Motor neuron (in vitro differentiated cells): ENCODE measurements around the gene TLE3. TPM values are rescaled to one million over a fixed set of nuclear protein-coding genes. Genes with fewer than 3 reads are reported as not detected.

Experiments
- ATAC-seq, 8 experiments: fragments of 200-7000 bp; cut with Tn5 transposase; replicated peaks in 6 of 8; 2 replicates each; pipeline ENCODE4 v1.8.0; 2021; ENCODE audit warnings: mild to moderate bottlenecking in 8 of 8, moderate library complexity in 8 of 8
- H3K27ac ChIP-seq, 2 donors: fragments of 250-450 bp; sonication (Bioruptor Pico); 2 replicates each; pipeline ENCODE4 v1.9.0; 2021; ENCODE audit warnings: antibody characterized with exemption in 2 of 2, mild to moderate bottlenecking in 2 of 2, moderate library complexity in 1 of 2
- H3K4me1 ChIP-seq, 2 donors: fragments of 250-450 bp; sonication (Bioruptor Pico); replicated peaks in 1 of 2; 2 replicates each; pipeline ENCODE4 v1.6.1; 2021; ENCODE audit warnings: antibody characterized with exemption in 2 of 2, mild to moderate bottlenecking in 2 of 2, moderate library complexity in 1 of 2
- H3K4me3 ChIP-seq, 5 donors: fragments of 250-450 bp; sonication (Bioruptor Pico); 2 replicates each; pipeline ENCODE4 v1.9.0; 2021; ENCODE audit warnings: antibody characterized with exemption in 5 of 5, mild to moderate bottlenecking in 5 of 5, moderate library complexity in 4 of 5
- WGBS, 10 experiments: fragments of 450-650 bp; shearing (Covaris generic); methylation state at CpG; one replicate each; pipeline ENCODE4 v1.0.0; 2022; 5-methylcytosine and 5-hydroxymethylcytosine counted together
- in situ Hi-C, 9 experiments: fragments of 400-800 bp; cut with MboI; loops; one replicate each; pipeline ENCODE4 v1.15.0; 2021; ENCODE audit warnings: low sequenced_read_pairs in 9 of 9, low pct_unique_long_range_greater_than_20kb in 2 of 9; ENCODE audit not compliant: unreplicated experiment in 9 of 9
- total RNA-seq, 8 experiments: library from RNA; unstranded; fragments of 300-600 nt; gene quantifications; 2 replicates each; pipeline versions ENCODE4 v1.2.3 to v1.2.4, GENCODE V29; 2022

The TLE3 gene
- total RNA-seq: 100 to 1,000 TPM in 2 of 8 experiments, 10 to 100 TPM in 6; 28.2 to 103 (median 52.5) TPM

- Histone ChIP-seq H3K4me1 (peaks cover 32 to 51% of the 10 kb centered on the region in 2 donors), H3K4me3 (peak within 1 kb of the TSS; percentile 59 to 97 (median 83)), H3K27ac (peak within 1 kb of the TSS; percentile 87 to 88)
- in situ Hi-C loops: loop anchor here in 3 of 9 experiments (25.0 kb wide), 3 partner anchors 365 to 610 kb away; no protein-coding TSS in a partner anchor
- WGBS, 10 experiments: 0 to 1% (median 0%) methylated on average over 1 to 23 of the region's 77 CpGs; no CpG with 5 or more reads in 3 of the 10 experiments
- peak; percentile 46 to 67 (median 54) for ATAC-seq
These were observed at the start of gene TLE3 for GRCh38 chr15:70097321-70098152. TSS of gene TLE3 (minus strand) at chr15:70097917. CDS start at chr15:70096798, 1,119 bp downstream.

DNA sequence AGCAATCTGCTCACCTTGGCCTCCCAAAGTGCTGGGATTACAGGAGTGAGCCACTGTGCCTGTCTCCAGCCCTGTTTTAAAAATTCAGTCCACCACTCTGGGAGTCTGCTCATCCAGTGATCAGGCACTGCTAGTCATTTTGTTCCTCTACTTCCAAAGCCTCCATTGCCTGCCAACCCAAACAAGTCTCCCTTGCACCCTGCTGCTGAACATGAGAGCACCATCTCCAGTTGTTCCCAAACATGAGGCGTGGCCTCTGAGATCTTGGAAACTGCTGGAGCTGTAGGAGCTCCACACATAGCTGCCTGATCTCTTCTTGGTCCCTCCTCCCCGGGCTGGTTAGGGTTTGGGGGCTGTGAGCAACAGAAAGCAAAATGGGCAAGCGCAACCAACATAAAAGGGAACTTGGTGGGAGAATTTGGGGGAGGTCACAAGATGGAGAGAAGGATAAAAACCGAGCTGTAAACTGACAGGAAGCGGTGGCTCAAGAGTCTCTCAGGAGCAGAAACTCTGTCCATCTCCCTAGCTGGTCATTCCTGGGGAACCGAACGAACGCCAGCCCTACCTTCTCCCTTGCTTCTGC, 49.6 kb upstream of the TLE3 start:
- 40 to 100% (median 80%) methylated on average over 1 to 7 of the region's 8 CpGs; no CpG with 5 or more reads in 2 of the 10 experiments for WGBS, 10 experiments
- Histone ChIP-seq H3K4me1 (peaks cover 20 to 26% of the 10 kb centered on the region in 2 donors), H3K4me3 (no peak overlapping the region), H3K27ac (no peak overlapping the region)
- ATAC-seq: no peak
- in situ Hi-C loops: no loop called here

DNA sequence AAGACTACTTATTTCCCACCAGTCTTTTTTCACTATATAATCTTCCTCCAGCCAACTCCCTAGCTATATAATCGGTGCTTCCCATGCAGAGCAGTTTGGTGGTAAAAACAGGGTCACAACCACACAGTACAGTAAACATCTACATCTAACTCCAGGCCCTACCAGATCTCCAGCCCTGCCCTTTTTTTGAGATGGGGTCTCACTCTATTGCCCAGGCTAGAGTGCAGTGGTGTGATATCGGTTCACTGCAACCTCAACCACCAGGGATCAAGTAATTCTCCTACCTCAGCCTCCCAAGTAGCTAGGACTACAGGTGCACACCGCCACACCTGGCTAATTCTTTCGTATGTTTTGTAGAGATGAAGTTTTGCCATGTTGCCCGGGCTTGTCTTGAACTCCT, 49.1 kb upstream of the TLE3 start:
- no peak for ATAC-seq
- H3K4me3 ChIP-seq: no peak overlapping the region
- H3K27ac ChIP-seq: no peak overlapping the region
- peaks cover 18 to 25% of the 10 kb centered on the region in 2 donors for H3K4me1 ChIP-seq
- in situ Hi-C loops: no loop called here
- 20 to 100% (median 82%) methylated on average over 1 to 4 of the region's 5 CpGs; no CpG with 5 or more reads in 1 of the 10 experiments for WGBS, 10 experiments

GRCh38 chr15:70146162-70146561, 48.4 kb upstream of the TLE3 start:
- no peak overlapping the region for H3K4me3 ChIP-seq
- no peak for ATAC-seq
- H3K27ac ChIP-seq: no peak overlapping the region
- peaks cover 15 to 23% of the 10 kb centered on the region in 2 donors for H3K4me1 ChIP-seq
- in situ Hi-C loops: no loop called here

GRCh38 chr15:70145261-70145660, 47.5 kb upstream of the TLE3 start:
- no peak for ATAC-seq
- H3K4me3 ChIP-seq: no peak overlapping the region
- no peak overlapping the region for H3K27ac ChIP-seq
- WGBS, 10 experiments: 0 to 69% (median 50%) methylated on average over 1 to 5 of the region's 5 CpGs; no CpG with 5 or more reads in 1 of the 10 experiments
- in situ Hi-C loops: no loop called here
- peaks cover 15 to 26% of the 10 kb centered on the region in 2 donors for H3K4me1 ChIP-seq

DNA sequence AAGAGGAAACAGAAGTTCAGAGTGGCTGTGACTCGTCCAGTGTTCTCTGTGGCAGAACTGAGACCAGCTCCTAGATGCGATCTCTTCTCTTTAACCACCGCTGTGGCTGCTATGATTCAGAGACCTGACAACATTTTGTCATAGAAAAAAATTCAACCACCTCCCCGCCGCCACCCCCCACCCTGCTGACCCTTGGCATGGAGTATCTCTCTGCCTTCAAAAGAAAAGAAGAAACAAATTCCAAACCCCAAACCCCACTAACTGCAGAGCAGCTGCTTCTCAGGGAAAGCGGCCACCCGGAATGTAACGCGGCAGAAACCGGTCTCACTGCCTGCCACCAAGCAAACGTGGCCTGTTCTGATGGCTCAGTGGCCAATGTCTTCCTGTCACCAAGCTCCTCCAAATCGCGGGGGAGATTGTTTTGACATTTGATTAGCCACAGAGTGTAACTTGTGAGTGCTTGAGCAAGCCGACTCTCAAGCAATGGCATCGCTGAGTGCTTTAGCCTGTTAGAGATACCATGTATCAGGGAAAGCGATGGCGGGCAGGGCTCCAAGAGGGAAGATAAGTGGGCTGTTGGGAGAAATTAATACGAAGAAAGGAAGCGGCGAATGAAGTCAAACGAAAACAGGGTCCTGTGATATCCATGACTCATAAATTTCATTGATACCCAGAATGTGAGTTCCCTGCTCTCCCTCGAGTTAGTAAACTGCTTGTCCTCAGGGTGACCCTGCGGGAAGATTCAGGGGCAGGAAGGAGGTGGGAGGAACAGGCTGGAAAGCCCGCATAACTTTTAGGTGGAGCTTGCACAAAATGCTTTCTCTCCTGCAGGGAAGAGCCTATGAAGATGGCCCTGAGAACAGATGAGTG, 44.8 kb upstream of the TLE3 start:
- 0 to 96% (median 69%) methylated on average over 1 to 12 of the region's 24 CpGs; no CpG with 5 or more reads in 1 of the 10 experiments for WGBS, 10 experiments

GRCh38 chr15:70142072-70142321, 44.3 kb upstream of the TLE3 start:
- Histone ChIP-seq H3K27ac (no peak overlapping the region), H3K4me3 (no peak overlapping the region), H3K4me1 (peaks cover 15 to 35% of the 10 kb centered on the region in 2 donors)
- in situ Hi-C loops: no loop called here
- no peak for ATAC-seq

More for the DNA sequence above, 44.8 kb upstream of the TLE3 start:
- H3K4me3 ChIP-seq: no peak overlapping the region
- peak overlapping the region in 1 of 2 donors; percentile 9 for H3K27ac ChIP-seq
- H3K4me1 ChIP-seq: peaks cover 15 to 35% of the 10 kb centered on the region in 2 donors
- peak in 7 of 8 experiments; percentile 41 to 84 (median 64) for ATAC-seq
- in situ Hi-C loops: no loop called here

- WGBS, 10 experiments: 67 to 96% (median 91%) methylated on average over 1 to 9 of the region's 10 CpGs; no CpG with 5 or more reads in 5 of the 10 experiments
- no peak for ATAC-seq
- Histone ChIP-seq H3K4me1 (peaks cover 15 to 35% of the 10 kb centered on the region in 2 donors), H3K4me3 (no peak overlapping the region), H3K27ac (no peak overlapping the region)
- in situ Hi-C loops: no loop called here
These were observed 43.8 kb upstream of the TLE3 start for GRCh38 chr15:70141376-70142071.

GRCh38 chr15:70140543-70141375, 43.0 kb upstream of the TLE3 start:
- Histone ChIP-seq H3K4me1 (peaks cover 15 to 35% of the 10 kb centered on the region in 2 donors), H3K27ac (no peak overlapping the region), H3K4me3 (no peak overlapping the region)
- in situ Hi-C loops: no loop called here
- 20 to 100% (median 65%) methylated on average over 1 to 8 of the region's 12 CpGs; no CpG with 5 or more reads in 3 of the 10 experiments for WGBS, 10 experiments
- peak; percentile 25 to 93 (median 58) for ATAC-seq

- ATAC-seq: peak in 1 of 8 experiments; percentile 61
- WGBS, 10 experiments: 75 to 100% (median 88%) methylated on average over 1 to 2 of the region's 5 CpGs; no CpG with 5 or more reads in 4 of the 10 experiments
- in situ Hi-C loops: no loop called here
- no peak overlapping the region for H3K4me3 ChIP-seq
- H3K27ac ChIP-seq: no peak overlapping the region
- peaks cover 15 to 33% of the 10 kb centered on the region in 2 donors for H3K4me1 ChIP-seq
These were observed 42.4 kb upstream of the TLE3 start for GRCh38 chr15:70140025-70140542.

DNA sequence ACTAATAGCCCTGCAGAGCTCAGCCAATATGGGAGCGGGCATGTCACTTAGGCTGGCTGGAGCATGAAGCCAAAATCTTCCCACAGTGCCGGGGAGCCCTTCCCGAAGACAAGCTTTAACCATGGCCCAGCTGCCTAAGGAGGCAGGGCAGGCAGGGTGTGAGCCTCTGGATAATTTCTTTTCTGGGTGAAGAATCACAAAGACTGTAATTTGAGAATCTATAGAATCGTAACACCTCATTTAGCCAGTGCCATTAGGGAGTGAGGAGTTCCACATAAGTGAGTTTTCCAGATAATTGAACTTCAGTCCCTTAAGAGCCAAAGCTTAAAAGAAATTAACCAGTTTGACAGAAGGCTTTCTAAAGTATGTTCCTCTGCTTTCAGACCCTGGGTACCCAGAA, 40.2 kb upstream of the TLE3 start:
- Histone ChIP-seq H3K4me3 (no peak overlapping the region), H3K27ac (no peak overlapping the region), H3K4me1 (peaks cover 10 to 24% of the 10 kb centered on the region in 2 donors)
- ATAC-seq: no peak
- 63 to 90% (median 71%) methylated on average over 1 to 4 of the region's 4 CpGs; no CpG with 5 or more reads in 3 of the 10 experiments for WGBS, 10 experiments
- in situ Hi-C loops: no loop called here
